GM18861 (cell line): Measurements from ENCODE around the gene KCNIP4.

Experiments used
- ATAC-seq: cut with Tn5 transposase; IDR thresholded peaks from one replicate; pipeline ENCODE4 v1.9.1; 2021; ENCODE audit not compliant: unreplicated experiment

KCNIP4 gene

DNA sequence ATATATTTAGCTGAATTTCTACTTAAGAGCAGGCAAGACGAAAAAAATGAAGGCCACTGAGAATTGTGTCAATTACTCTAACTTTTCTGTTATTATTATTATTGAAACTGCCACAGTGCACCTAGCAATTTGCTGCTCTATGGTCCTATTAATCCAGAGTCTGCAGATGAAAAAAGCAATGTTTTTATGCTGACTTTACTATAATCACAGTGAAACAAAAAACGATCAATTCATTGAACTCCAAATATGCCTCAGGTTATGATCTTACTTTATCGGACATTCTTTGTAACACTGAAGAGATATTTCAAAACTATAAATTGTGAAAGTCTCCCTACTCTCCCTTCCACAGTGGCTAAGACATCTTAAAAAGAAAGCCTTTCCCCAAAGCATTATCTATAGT, 474.4 kb downstream of the KCNIP4 start:
- no peak for ATAC-seq

DNA sequence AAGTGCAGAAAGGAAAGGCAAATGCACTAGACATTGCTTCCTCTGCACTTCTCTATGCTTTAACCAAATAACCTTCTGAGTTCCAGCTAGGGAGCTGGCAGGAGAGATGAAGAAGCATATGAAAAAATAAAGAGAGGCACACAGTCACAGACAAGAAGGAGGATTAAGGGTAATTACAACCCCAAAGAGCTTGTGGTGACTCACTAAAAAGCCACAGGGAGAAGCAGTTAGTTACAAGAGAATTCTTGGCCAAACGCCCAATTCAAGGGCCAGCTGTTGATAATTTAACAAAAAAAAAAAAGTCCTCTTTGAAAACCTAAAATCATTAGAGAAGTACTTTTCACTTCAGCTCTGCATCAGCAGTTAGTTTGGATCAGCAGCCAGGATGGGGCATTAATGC, 478.0 kb downstream of the KCNIP4 start:
- no peak for ATAC-seq

DNA sequence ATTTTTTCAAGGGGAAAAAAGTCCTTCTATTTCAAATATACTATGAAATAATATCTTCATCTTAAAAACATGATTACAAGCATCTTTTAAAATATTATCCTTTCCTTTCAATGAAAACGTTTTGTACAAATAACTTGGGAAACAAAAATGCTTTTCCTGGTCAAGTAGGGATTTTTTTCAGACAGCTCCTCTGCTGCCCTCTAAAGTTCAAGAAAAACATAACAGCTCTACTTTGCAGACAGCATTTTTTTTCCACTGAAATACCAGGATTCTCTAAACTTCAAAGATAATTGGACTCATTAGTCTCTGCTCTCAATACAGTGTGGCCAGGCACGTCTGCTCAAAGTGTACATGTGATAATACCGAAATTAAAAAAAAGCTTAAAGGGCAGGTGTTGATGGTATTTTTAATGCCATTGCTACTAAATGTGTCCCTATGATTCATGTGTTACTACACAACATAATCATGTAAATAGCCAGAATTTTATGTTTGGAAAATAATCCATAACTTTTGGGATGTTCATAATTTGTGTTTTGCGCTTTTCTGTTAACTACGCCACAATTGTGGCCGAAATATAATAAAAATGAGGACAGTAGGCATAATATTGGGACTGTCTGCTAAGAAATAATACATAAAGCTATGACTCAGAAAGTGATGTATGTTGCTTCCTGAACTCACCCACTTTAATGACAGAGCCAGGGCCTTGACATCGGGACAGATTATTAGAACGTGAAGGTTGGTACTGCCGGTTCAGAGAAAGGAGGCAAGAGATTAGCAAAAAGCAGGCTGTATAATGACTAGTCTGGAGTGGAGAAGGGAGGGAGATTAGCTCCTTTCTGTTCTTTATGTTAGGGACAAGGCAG, 478.9 kb downstream of the KCNIP4 start:
- no peak for ATAC-seq

- no peak for ATAC-seq
Observed at GRCh38 chr4:21467551-21467950, 481.0 kb downstream of the KCNIP4 start.

GRCh38 chr4:21457086-21457840, 491.3 kb downstream of the KCNIP4 start:
- ATAC-seq = no peak

DNA sequence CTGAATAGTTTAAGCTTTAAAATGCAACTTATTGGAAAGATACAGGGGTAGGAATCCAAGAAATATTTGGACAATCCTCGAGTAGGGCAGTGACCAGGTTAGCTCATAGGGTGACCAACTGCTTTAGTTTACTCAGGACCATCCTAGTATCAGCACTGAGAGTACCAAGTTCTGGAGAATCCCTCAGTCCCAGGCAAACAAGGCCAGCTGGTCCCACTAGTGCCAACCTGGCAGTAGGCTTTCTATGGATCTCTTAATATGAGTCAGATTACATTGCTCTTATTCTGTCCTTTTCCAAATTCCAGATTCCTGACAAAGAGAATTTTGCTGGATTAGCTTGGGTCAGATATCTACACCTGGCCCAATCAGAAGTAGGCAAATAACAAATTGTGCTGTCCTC, 493.7 kb downstream of the KCNIP4 start:
- ATAC-seq = no peak

DNA sequence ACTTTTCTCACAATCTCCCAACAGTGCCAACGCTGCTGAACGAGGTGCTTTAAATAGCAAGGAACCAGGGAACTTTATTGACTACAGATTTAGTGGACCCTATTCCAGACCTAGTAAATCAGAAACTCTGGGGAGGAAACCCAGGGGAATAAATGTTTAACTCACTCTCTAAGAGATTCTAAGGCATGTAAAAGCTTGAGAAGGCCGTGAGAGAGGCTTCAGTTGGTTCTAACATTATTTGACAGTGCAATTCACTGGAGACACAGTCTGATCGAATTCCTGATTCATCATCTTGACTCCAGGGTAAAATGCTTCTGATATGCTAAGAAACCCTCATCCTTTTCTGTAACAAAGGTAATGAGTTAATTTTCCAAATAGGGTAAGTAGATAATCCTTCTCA, 494.4 kb downstream of the KCNIP4 start:
- no peak for ATAC-seq

- no peak for ATAC-seq
Observed at GRCh38 chr4:21452931-21453330, 495.6 kb downstream of the KCNIP4 start.

DNA sequence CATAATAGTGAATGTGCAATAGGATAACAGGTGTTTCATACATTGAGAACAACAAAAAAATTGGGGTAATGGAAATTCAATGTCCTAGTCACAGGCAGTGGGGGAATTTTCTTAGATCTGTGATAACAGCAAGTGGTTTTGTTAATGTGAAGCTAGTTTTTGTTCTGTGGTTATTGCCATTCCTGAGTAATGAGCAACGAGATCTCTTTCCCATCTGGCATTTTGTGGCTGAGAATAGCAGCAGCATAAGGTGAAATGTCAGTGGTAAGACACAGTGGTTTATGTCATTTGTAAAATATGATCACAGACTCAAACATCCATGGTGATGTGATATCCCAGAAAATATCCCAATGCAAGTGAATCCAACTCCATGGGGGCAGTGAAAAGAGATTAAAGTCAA, 497.5 kb downstream of the KCNIP4 start:
- no peak for ATAC-seq

DNA sequence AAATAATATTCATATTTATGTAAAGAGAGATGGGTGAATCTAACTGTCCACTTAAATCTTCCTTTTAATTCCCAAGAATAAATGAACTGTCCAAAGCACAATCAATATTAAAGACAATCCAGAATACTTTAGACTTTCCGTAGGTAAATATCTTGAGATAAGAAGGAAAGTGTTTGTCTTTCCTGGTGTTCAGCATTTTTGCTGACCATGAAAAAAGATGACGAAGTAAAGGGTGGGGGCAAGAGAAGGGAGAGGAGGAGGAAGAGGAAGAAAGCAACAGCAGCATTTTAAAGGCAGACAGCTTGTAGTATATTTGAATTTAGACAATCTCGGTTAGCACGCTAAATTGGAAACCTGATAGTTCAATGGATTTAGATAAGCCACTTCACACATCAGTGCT, 498.2 kb downstream of the KCNIP4 start:
- no peak for ATAC-seq

DNA sequence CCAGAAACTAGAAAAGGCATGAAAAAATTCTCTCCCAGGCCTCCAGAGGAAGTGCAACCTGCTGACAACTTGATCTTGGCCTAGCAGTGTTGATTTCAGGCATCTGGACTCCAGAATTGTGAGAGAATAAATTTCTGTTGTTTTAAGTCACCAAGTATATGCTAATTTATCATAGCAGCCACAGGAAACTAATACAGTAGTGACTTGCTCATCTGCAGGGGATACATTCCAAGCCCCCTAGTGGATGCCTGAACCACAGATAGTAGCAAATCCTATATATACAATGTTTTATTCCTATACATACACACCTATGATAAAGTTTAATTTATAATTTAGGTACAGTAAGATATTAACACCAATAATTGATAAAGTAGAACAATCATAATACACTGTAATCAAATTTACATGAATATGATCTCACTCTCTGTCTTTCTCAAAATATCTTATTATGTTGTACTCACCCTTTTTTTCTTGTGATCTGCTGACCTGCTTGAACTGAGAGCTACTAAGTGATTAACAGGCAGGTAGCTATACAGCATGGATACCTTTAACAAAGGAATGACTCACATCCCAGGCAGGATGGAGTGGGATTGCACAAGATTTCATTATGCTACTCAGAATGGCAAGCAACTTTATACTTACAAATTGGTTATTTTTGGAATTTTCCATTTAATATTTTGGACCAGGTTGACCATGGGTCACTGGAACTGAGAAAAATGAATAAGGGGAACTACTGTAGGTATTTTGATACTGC, 501.1 kb downstream of the KCNIP4 start:
- no peak for ATAC-seq

- no peak for ATAC-seq
Observed at GRCh38 chr4:21420166-21420565, 528.4 kb downstream of the KCNIP4 start.

- no peak for ATAC-seq
Observed at GRCh38 chr4:21415728-21416127, 532.8 kb downstream of the KCNIP4 start.

- ATAC-seq = no peak
Observed at GRCh38 chr4:21413807-21414370, 534.7 kb downstream of the KCNIP4 start.

- ATAC-seq = no peak
Observed at GRCh38 chr4:21411086-21411485, 537.5 kb downstream of the KCNIP4 start.

- ATAC-seq = no peak
Observed at GRCh38 chr4:21410372-21410771, 538.2 kb downstream of the KCNIP4 start.

GRCh38 chr4:21387683-21388082, 560.9 kb downstream of the KCNIP4 start:
- ATAC-seq = no peak

DNA sequence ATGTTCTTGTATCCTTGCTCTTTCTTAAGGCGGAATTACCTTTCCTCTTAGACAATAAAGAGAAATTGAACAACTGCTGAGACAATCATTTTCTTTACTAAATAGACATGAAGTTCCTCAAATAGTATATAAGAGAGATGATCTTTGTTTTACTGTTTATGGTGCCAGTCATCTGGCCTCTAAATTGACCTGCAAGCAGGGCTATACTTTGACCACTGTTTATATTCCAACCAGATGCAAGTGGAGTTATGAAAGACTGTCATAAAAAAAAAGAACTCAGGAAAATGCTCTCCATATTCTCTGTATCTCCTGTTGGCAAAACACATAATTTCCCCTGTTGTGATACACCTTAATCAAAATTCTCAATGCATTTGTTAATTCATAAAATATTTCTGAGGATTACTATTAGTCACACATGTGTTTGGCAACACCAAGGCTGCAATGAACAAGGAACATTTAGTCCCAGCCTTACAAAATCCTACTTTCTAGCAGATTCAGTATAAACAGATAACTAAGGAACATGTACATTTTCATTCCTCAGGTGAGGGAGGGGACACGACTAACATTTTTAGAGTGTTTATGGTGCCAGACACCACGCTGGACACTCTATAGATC, 562.3 kb downstream of the KCNIP4 start:
- ATAC-seq = no peak

GRCh38 chr4:21385706-21386105, 562.9 kb downstream of the KCNIP4 start:
- ATAC-seq = no peak

GRCh38 chr4:21384609-21385008, 564.0 kb downstream of the KCNIP4 start:
- no peak for ATAC-seq

DNA sequence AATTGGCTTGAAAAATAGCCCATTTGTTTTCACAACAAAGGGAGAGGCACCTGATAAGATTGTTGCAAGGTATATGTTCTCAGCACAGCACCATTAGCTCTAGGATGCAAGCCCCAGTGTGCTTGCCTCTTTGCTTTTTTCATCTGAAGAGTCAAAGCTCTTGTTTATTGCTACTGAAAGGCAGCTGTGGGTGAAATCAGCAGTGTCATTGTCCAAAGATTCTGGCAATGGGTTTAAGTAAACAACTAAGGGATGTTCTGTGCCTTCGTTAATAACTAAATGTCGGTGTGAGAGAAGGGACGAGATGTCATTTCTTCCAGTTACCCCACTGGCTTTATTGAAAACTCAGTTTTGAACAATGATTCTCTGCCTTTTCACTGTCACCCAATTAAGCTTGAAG, 567.7 kb downstream of the KCNIP4 start:
- ATAC-seq = no peak
